HL-60 (cell line): ENCODE data around the gene NEURL1.
"Not testable (repeated sequence)": the region's sequence is repeated elsewhere in the genome, so short reads cannot be mapped to it uniquely, and the experiment has no call there.

Experiments used
- DNase-seq, 2 experiments: peaks; one replicate each; pipeline ENCODE4 v3.0.0-alpha.2; 2010 to 2020; ENCODE audit warnings: low read depth in 1 of 2, low spot score in 1 of 2
- H3K27ac ChIP-seq: fragments of 250-450 bp; sonication (Bioruptor Pico); replicated peaks from 2 replicates; pipeline ENCODE4 v1.5.1; 2020; ENCODE audit warnings: mild to moderate bottlenecking, moderate library complexity
- H3K27me3 ChIP-seq: fragments of 250-450 bp; sonication (Bioruptor Pico); 2 replicates; pipeline ENCODE4 v1.5.1; 2021; ENCODE audit warnings: mild to moderate bottlenecking, moderate library complexity; ENCODE audit not compliant: insufficient read depth, poor library complexity, severe bottlenecking
- H3K4me3 ChIP-seq: replicated peaks from 2 replicates; pipeline ENCODE4 v1.5.1; 2011; ENCODE audit warnings: mild to moderate bottlenecking, control low read depth, low read length; ENCODE audit not compliant: insufficient read depth
- GABPA ChIP-seq: IDR thresholded peaks from 2 replicates; pipeline ENCODE4 v1.6.1; 2012; ENCODE audit warnings: low read depth
- POLR2AphosphoS5 ChIP-seq: IDR thresholded peaks from 2 replicates; pipeline ENCODE4 v1.6.1; 2012; ENCODE audit warnings: low read depth
- SPI1 ChIP-seq: IDR thresholded peaks from 2 replicates; pipeline ENCODE4 v1.6.1; 2012; ENCODE audit warnings: low read depth, mild to moderate bottlenecking, borderline replicate concordance
- TF ChIP-seq, protein P1 (sequence below): IDR thresholded peaks from one replicate; pipeline ENCODE4 v1.5.1; 2011; ENCODE audit warnings: low read length, control low read depth, inconsistent platforms; ENCODE audit not compliant: insufficient read depth
- TF ChIP-seq, protein P2 (sequence below): IDR thresholded peaks from 2 replicates; pipeline ENCODE4 v1.6.1; 2012; ENCODE audit warnings: low read depth; ENCODE audit not compliant: insufficient replicate concordance

The NEURL1 gene

DNA sequence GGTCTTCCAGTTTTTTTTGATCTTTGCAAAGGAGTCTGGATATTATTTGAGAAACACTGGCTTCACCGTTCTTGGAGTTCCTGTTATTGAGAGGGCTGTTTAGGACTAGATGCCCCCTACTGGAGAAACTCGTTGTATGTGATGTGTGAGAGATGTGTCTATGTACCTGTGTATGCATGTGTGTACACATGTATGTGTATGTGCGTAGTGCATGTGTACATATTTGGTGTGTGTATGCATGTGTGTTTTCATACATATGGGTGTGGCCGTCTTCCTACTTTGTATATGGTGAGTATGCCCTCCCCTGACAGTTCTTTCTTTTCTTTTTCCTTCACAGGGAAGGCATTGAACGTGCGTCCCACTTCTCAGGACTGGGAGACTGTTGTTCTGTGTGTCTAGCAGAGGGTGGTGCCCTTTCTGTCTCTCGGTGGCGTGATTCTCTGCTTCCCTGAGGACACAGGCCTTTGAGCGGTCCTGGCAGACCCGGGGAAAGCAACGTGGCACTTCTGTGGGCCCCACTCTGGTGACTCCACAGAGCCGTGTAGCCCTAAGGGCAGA lies 11.5 kb upstream of the NEURL1 start:
- no peak overlapping the region for H3K4me3 ChIP-seq
- no peak overlapping the region for H3K27ac ChIP-seq
- peak; percentile 51 to 72 for DNase-seq
- TF ChIP-seq, protein P1, sequence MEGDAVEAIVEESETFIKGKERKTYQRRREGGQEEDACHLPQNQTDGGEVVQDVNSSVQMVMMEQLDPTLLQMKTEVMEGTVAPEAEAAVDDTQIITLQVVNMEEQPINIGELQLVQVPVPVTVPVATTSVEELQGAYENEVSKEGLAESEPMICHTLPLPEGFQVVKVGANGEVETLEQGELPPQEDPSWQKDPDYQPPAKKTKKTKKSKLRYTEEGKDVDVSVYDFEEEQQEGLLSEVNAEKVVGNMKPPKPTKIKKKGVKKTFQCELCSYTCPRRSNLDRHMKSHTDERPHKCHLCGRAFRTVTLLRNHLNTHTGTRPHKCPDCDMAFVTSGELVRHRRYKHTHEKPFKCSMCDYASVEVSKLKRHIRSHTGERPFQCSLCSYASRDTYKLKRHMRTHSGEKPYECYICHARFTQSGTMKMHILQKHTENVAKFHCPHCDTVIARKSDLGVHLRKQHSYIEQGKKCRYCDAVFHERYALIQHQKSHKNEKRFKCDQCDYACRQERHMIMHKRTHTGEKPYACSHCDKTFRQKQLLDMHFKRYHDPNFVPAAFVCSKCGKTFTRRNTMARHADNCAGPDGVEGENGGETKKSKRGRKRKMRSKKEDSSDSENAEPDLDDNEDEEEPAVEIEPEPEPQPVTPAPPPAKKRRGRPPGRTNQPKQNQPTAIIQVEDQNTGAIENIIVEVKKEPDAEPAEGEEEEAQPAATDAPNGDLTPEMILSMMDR: peak; percentile 77
- TF ChIP-seq GABPA (no peak), SPI1 (peak; percentile 75; the same call in 1 of the 2 replicates)
- no peaks in the 10 kb centered on the region for H3K27me3 ChIP-seq

DNA sequence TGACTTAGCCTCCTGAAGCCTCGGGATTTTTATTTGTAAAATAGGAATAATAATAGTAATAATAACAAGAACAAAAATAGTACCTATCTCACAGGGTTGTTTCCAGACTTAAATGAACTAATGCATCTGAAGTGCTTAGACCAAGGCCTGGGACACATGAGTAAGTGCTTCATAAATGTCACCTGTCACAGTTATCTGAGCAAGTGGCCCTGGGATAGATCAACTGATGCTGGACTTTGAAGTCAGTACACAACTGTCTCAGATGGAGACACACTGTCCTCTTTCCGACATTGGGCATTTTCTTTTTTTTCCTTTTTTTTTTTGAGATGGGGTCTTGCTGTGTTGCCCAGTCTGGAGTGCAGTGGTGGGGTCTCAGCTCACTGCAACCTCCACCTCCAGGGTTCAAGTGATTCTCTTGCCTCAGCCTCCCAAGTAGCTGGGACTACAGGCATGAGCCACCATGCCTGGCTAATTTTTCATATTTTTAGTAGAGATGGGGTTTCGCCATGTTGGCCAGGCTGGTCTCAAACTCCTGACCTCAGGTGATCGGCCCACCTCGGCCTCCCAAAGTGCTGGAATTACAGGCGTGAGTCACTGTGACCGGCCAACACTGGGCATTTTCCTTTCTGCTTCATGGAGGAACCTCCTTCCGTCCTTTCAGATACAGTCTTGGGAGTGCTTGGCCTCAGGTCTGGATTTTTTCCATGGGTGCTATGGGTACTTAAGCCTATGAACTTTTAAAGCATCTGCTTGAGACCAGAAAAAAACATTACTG lies 6.7 kb upstream of the NEURL1 start:
- not testable (repeated sequence) for H3K27ac ChIP-seq, DNase-seq, H3K4me3 ChIP-seq, H3K27me3 ChIP-seq

DNA sequence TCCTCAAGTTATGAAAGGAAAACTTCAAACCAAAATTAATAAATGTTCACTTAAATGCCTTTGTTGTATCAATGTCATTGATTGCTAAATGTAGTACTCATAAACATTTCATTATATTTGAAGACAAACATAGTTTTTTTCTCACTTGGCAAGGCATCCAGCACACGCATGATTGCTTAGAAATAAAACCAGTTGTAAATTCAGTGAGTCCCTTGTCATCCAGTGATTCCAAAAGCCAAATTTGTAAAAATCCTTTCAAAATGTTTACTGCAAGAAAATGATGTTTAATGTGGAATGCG lies 6.1 kb upstream of the NEURL1 start:
- TF ChIP-seq, protein P1: no peak
- TF ChIP-seq, protein P2, sequence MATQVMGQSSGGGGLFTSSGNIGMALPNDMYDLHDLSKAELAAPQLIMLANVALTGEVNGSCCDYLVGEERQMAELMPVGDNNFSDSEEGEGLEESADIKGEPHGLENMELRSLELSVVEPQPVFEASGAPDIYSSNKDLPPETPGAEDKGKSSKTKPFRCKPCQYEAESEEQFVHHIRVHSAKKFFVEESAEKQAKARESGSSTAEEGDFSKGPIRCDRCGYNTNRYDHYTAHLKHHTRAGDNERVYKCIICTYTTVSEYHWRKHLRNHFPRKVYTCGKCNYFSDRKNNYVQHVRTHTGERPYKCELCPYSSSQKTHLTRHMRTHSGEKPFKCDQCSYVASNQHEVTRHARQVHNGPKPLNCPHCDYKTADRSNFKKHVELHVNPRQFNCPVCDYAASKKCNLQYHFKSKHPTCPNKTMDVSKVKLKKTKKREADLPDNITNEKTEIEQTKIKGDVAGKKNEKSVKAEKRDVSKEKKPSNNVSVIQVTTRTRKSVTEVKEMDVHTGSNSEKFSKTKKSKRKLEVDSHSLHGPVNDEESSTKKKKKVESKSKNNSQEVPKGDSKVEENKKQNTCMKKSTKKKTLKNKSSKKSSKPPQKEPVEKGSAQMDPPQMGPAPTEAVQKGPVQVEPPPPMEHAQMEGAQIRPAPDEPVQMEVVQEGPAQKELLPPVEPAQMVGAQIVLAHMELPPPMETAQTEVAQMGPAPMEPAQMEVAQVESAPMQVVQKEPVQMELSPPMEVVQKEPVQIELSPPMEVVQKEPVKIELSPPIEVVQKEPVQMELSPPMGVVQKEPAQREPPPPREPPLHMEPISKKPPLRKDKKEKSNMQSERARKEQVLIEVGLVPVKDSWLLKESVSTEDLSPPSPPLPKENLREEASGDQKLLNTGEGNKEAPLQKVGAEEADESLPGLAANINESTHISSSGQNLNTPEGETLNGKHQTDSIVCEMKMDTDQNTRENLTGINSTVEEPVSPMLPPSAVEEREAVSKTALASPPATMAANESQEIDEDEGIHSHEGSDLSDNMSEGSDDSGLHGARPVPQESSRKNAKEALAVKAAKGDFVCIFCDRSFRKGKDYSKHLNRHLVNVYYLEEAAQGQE: no peak
- TF ChIP-seq POLR2AphosphoS5: no peak
- no peak for TF ChIP-seq GABPA
- no peak for TF ChIP-seq SPI1
- no peaks in the 10 kb centered on the region for H3K27me3 ChIP-seq
- DNase-seq: no peak
- no peak overlapping the region for H3K4me3 ChIP-seq
- no peak overlapping the region for H3K27ac ChIP-seq

DNA sequence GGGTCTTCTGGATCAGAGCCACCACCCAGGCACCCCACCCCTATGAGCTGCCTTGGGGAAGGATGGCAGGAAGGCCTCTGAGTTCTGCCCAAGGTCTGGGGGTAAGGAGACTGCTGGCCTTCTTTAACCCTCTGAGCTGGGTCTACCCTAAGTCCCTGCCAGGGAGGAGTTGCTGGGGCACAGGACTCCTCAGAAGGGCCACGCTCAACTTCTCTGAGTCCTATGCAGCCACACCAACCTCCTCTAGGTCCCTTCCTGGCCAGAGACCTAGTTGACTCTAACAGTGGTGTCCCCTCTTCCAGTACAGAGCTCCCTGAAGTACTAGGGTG lies 2.6 kb upstream of the NEURL1 start:
- no peak for DNase-seq
- no peak overlapping the region for H3K27ac ChIP-seq
- TF ChIP-seq POLR2AphosphoS5 (no peak), SPI1 (no peak), GABPA (no peak)
- TF ChIP-seq, protein P1: no peak
- TF ChIP-seq, protein P2: no peak
- H3K4me3 ChIP-seq: no peak overlapping the region
- peaks cover 27% of the 10 kb centered on the region for H3K27me3 ChIP-seq
